Astrocyte of the cerebellum (primary cell): ENCODE results near the gene LRRC72.
"Not testable (repeated sequence)": the region's sequence is repeated elsewhere in the genome, so short reads cannot be mapped to it uniquely, and the experiment has no call there.

Experiments used
- DNase-seq: peaks from one replicate; pipeline ENCODE4 v3.0.0-alpha.2; 2011; ENCODE audit warnings: low read depth
- H3K4me3 ChIP-seq: 2 replicates; pipeline ENCODE4 v1.5.1; 2011; ENCODE audit warnings: mild to moderate bottlenecking, low read depth, low read length, moderate library complexity
- CTCF ChIP-seq: IDR thresholded peaks from 2 replicates; pipeline ENCODE4 v1.5.1; 2012; ENCODE audit warnings: low read length, low read depth, moderate library complexity, mild to moderate bottlenecking; ENCODE audit errors: missing control alignments
- in situ Hi-C: cut with HindIII; loops from 2 replicates; pipeline ENCODE4 v1.10.0; 2017; ENCODE audit warnings: low sequenced_read_pairs

LRRC72 gene

GRCh38 chr7:16509829-16510228 is 16.8 kb upstream of the LRRC72 start:
- TF ChIP-seq CTCF = no peak
- no peak overlapping the region for H3K4me3 ChIP-seq
- in situ Hi-C loops = no loop called here
- DNase-seq = no peak

- no peak overlapping the region for H3K4me3 ChIP-seq
- in situ Hi-C loops = no loop called here
- TF ChIP-seq CTCF = no peak
- no peak for DNase-seq
Measured at GRCh38 chr7:16511314-16511713, 15.3 kb upstream of the LRRC72 start.

- TF ChIP-seq CTCF = no peak
- in situ Hi-C loops = no loop called here
- no peak overlapping the region for H3K4me3 ChIP-seq
- DNase-seq = no peak
Measured at GRCh38 chr7:16512097-16512496, 14.5 kb upstream of the LRRC72 start.

GRCh38 chr7:16514271-16514670 is 12.4 kb upstream of the LRRC72 start:
- TF ChIP-seq CTCF = no peak
- no peak overlapping the region for H3K4me3 ChIP-seq
- no peak for DNase-seq
- in situ Hi-C loops = no loop called here

- no peak overlapping the region for H3K4me3 ChIP-seq
- in situ Hi-C loops = no loop called here
- TF ChIP-seq CTCF = no peak
- no peak for DNase-seq
Measured at GRCh38 chr7:16514729-16515128, 11.9 kb upstream of the LRRC72 start.

GRCh38 chr7:16515785-16516685 is 10.6 kb upstream of the LRRC72 start:
- no peak overlapping the region for H3K4me3 ChIP-seq
- TF ChIP-seq CTCF = no peak
- no peak for DNase-seq
- in situ Hi-C loops = no loop called here

GRCh38 chr7:16519985-16520384 is 6.6 kb upstream of the LRRC72 start:
- in situ Hi-C loops, DNase-seq, H3K4me3 ChIP-seq: not testable (repeated sequence)
